Measurements from ENCODE around the gene FLT3LG. TPM values are rescaled to one million over a fixed set of nuclear protein-coding genes. Genes with fewer than 3 reads are reported as not detected.

The FLT3LG gene
- total and polyA plus RNA-seq, 2 donors: 3.4 to 18.8 TPM

DNA sequence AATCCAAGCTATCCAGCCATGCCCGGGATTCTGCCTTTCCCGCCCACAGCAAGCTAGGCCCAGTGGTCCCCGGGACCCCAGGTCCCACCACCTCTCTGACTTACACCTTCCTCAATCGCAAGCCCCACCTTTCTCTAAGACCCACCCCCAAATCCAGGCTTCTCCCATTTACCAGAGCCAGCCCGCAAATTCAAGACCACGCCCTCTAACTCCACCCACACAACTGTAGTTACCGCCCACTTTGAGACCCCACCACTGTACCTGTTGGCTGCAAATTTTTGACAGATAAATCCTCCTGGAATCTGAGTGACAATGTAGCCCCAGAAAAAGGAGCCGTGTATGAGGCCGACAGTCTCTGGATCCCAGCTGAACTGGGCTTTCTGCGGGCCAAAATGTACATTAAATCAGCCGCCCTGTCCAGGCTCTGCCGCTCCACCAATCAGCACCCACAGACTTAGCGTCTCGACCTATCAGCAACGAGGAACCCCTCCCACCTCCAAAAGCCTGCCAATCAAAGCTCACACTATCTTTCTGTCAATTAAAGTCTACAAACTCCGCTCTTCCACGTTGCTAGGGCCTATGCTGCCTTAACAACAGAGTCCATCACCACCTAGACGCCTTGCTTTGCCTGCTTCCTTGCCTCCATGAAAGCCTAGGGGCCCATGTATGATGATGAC is 39.0 kb upstream of the FLT3LG start:
- no peak for DNase-seq (ENCODE audit: extremely low spot score)
- WGBS: 89% methylated on average over 18 of the region's 18 CpGs

DNA sequence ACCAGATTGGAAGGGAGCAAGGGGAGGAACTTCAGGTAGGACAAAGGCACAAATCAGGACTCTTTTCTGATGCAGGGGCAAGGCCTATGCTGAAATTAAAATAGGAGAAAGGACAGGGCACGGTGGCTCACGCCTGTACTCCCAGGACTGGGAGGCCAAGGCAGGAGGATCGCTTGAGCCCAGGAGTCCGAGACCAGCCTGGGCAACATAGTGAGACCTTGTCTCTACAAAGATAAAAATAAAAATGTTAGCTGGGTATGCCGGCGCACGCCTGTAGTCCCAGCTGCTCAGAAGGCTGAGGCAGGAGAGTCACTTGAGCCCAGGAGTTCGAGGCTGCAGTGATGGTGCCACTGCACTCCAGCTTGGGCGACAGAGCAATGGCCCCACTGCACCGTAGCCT is 38.3 kb upstream of the FLT3LG start:
- H3K36me3 ChIP-seq (ENCODE audit: insufficient read depth): no peaks in the 10 kb centered on the region
- H3K27ac ChIP-seq (ENCODE audit: low read depth): no peak overlapping the region
- DNase-seq (ENCODE audit: extremely low spot score): no peak
- H3K4me3 ChIP-seq (ENCODE audit: low read depth, low read length): no peak overlapping the region
- 83% methylated on average over 10 of the region's 10 CpGs for WGBS
- no peaks in the 10 kb centered on the region for H3K4me1 ChIP-seq (ENCODE audit: insufficient read depth)

More for the DNA sequence above, 39.0 kb upstream of the FLT3LG start:
- Histone ChIP-seq H3K27ac (ENCODE audit: low read depth) (no peak overlapping the region), H3K4me1 (ENCODE audit: insufficient read depth) (no peaks in the 10 kb centered on the region), H3K36me3 (ENCODE audit: insufficient read depth) (no peaks in the 10 kb centered on the region), H3K4me3 (ENCODE audit: low read depth, low read length) (no peak overlapping the region)

DNA sequence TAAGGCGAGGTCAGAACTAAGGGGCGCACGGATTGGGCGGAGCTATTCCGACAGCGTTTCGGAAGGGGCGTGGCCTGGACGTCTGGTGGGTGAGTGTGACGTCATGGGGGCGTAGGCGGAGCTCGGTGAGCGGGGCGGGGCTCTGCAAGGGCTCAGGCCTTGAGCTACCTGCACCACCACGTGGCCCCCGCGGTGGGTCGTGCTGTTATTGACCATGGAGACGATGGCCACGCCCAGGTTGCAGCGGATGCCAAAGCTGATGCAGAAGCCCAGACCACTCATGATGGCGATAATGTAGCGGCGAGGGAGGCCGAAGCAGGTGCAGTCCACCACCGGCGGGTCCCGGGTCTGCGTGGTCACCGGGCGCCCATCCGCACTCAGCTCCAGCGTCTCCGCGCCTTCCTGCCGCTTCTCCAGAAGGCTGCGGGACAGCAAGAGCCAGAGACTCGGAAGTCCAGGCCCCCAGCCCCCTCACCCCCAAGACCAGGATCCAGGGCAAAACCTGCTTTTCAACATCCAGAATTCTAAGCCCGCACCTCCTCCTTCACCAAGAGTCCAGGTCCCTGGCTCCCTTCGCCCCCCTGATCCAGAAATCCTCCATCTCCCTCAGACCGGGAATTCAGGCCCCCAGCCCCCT is 37.5 kb upstream of the FLT3LG start:
- Histone ChIP-seq H3K27ac (ENCODE audit: low read depth) (no peak overlapping the region), H3K4me3 (ENCODE audit: low read depth, low read length) (no peak overlapping the region), H3K36me3 (ENCODE audit: insufficient read depth) (no peaks in the 10 kb centered on the region), H3K4me1 (ENCODE audit: insufficient read depth) (no peaks in the 10 kb centered on the region)
- 15% methylated on average over 42 of the region's 42 CpGs for WGBS
- no peak for DNase-seq (ENCODE audit: extremely low spot score)

DNA sequence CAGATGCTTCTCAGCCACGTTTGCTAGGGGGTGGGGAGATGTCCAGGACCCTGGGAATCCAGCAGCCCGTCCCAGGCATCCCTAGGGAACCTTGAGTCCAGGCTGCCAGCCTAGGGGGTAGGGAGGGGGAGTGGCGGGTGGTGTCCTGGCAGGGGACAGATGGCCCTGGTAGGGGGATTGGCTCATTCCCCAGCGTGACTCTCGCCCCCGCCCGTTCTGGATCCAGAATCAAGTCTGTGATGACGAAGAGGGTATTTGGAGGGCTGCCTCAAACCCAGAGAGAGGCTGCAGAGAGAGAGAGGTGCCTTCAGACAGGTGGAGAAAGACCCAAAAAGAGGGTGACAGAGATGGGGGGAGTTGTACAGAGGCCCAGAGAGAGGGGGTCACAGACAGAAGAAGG is 36.8 kb upstream of the FLT3LG start:
- no peak for DNase-seq (ENCODE audit: extremely low spot score)
- Histone ChIP-seq H3K27ac (ENCODE audit: low read depth) (no peak overlapping the region), H3K4me1 (ENCODE audit: insufficient read depth) (no peaks in the 10 kb centered on the region), H3K36me3 (ENCODE audit: insufficient read depth) (no peaks in the 10 kb centered on the region), H3K4me3 (ENCODE audit: low read depth, low read length) (no peak overlapping the region)
- 16% methylated on average over 8 of the region's 8 CpGs for WGBS

DNA sequence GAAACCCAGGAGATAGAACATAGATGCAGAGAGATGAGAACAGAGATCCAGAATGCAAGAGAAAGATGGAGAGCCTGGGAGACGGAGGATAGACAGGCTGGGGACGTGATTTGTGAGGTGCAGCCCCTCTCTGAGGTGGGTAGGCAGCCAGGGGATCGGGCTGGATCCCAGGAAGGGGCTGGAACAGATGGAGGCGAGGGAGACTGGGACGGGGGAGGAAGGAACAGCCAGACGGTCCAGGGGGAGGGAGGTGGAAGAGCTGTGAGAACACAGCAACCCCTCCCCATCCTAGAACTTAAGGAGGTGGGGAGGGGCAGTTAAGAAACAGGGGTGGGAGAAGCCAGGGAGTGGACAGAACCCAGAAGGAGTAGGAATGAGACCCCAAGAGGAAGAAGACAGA is 35.8 kb upstream of the FLT3LG start:
- H3K4me3 ChIP-seq (ENCODE audit: low read depth, low read length): no peak overlapping the region
- 12% methylated on average over 6 of the region's 6 CpGs for WGBS
- no peak overlapping the region for H3K27ac ChIP-seq (ENCODE audit: low read depth)
- no peak for DNase-seq (ENCODE audit: extremely low spot score)
- H3K36me3 ChIP-seq (ENCODE audit: insufficient read depth): no peaks in the 10 kb centered on the region
- no peaks in the 10 kb centered on the region for H3K4me1 ChIP-seq (ENCODE audit: insufficient read depth)

DNA sequence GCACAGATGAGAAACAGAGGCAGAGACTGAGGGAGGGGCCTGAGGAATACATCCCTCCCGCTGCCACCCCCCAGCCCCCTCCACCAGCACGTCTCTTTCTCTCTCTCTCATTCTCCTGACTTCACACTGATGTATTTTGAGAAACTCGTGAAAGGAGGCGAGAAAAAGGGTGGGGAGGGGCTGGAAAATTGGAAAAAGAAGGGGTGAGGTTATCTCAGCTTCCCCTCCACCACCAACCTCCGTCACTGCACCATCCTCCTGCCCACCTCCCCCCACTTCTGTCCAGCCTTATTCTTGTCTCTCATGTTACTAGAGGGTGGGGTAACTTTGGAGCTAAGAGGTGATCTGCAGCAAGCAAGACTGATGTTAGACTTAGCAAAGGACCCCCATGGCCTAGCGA is 34.2 kb upstream of the FLT3LG start:
- no peak overlapping the region for H3K4me3 ChIP-seq (ENCODE audit: low read depth, low read length)
- no peak overlapping the region for H3K27ac ChIP-seq (ENCODE audit: low read depth)
- DNase-seq (ENCODE audit: extremely low spot score): no peak
- 44% methylated on average over 6 of the region's 6 CpGs for WGBS
- no peaks in the 10 kb centered on the region for H3K36me3 ChIP-seq (ENCODE audit: insufficient read depth)
- no peaks in the 10 kb centered on the region for H3K4me1 ChIP-seq (ENCODE audit: insufficient read depth)

DNA sequence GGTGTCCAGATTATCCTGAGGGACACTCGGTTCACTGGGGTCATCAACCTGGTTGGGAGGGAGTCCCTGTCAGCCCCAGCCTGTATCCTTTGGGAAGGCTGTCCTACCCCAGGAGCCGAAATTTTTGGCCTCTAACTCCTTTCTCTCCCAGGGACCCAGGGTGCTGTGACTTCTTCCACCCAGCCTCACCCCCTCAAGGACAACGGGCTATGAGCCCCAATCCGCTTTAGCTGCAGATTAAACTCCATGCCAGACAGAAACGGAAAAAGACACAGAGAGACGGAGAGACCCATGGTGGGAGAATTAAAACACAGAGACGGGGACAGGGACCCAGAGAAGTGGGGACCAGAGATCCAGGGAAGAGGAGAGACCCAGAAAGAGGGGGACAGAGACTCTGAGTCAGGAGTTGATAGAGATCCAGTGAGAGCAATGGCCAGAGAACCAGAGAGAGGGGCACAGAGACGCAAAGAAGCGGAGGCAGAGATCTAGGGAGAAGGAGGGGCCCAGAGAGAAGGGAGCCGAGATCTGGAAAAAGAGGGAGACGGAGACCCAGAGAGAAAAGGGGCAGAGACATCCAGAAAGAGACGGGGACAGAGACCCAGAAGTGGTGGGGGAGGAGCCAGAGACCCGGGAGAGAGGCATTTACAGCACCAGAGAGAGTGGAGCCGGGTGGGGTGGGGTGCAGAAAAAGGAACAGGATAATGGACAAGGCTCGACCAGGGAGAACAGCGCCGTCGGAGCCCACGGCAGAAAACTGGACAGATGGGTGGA is 33.4 kb upstream of the FLT3LG start:
- H3K36me3 ChIP-seq (ENCODE audit: insufficient read depth): no peaks in the 10 kb centered on the region
- 28% methylated on average over 19 of the region's 19 CpGs for whole genome bisulfite sequencing
- H3K4me1 ChIP-seq (ENCODE audit: insufficient read depth): no peaks in the 10 kb centered on the region
- no peak overlapping the region for H3K27ac ChIP-seq (ENCODE audit: low read depth)
- H3K4me3 ChIP-seq (ENCODE audit: low read depth, low read length): no peak overlapping the region
- DNase-seq (ENCODE audit: extremely low spot score): no peak

DNA sequence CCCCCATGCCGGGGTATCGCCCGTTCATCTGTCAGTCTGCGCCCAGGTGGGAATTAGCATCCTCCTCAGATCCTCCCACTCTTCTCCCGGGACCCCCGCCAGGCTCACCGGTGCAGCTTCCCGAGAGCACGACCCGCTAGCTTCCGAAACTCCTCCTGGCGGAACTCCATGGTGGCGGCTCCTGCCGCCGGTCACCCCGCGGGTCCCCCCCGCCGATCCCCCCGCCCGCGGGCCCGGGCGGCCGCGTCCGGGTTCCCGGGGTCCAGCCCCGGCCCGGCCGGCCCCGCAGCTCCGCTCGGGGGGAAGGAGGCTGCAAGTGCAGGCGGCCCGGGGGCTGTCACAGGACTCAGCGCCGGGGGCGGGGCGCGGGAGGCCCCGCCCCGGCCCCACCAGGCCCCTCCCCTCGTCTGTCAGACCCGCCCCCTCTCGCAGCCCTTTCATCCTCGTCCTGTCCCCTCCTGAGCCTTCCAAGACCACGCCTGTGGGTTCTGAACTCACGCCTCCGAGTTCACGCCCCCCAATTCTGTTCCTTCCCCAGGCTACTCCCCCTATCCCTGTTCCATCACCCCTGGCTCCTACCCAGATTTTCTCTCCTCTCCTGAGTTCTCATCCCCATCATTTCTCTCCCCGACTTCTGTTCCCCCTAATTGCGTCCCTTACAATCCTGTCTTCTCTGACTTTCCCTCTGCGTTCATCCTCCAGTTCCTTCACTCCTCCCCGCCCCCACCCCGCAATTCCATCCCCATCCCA is 32.6 kb upstream of the FLT3LG start, which contains the start of gene SLC17A7:
SLC17A7 (minus strand) TSS at position 318 of the 750 bp plus-strand sequence; CDS start at position 170, 148 bp downstream.
- no peak for DNase-seq (ENCODE audit: extremely low spot score)
- no peak within 1 kb of the TSS for H3K27ac ChIP-seq (ENCODE audit: low read depth)
- 2% methylated on average over 56 of the region's 56 CpGs for WGBS
- H3K4me1 ChIP-seq (ENCODE audit: insufficient read depth): no peaks in the 10 kb centered on the region
- no peaks in the 10 kb centered on the region for H3K36me3 ChIP-seq (ENCODE audit: insufficient read depth)
- peak within 1 kb of the TSS; percentile 3 for H3K4me3 ChIP-seq (ENCODE audit: low read depth, low read length)

DNA sequence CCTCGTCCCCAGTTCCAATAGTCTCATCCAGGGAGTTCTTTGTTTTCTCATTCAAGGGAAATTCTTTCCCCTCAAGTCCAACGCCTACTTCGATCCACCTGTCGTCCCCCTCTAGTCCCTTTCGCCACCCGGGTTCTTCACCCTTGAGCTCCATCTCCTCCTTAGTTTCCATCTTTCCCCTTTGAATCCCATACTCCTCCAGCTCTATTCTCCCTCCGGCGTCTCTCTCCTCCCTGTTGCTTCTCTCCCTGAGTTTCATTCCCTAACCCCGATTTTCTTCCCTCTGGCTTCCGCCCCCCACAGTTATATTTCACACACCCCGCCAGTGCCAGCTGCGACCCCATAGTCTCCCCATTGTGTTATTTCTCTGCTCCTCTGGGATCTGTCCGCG is 32.1 kb upstream of the FLT3LG start:
- Histone ChIP-seq H3K36me3 (ENCODE audit: insufficient read depth) (no peaks in the 10 kb centered on the region), H3K4me3 (ENCODE audit: low read depth, low read length) (no peak overlapping the region), H3K27ac (ENCODE audit: low read depth) (no peak overlapping the region), H3K4me1 (ENCODE audit: insufficient read depth) (no peaks in the 10 kb centered on the region)
- WGBS: 22% methylated on average over 14 of the region's 14 CpGs
- DNase-seq (ENCODE audit: extremely low spot score): no peak

DNA sequence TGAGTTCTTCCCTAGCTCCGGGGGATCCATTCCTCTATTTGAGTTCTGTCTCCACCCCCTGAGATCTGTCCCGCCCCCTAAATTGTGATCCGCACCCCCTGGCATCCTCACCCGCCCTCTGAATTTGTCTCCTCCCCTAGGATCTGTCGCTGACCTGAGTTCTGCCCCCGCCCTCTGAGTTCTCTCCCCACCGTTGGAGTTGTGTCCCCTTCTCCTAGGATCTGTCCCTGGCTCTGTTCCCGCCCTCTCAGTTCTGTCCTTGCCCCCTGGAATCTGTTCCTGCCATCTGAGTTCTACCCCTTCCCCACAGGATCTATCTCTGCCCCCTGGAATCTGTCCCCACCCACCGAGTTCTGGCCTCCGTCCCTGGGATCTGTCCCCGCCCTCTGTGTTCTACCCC is 31.7 kb upstream of the FLT3LG start:
- no peak overlapping the region for H3K27ac ChIP-seq (ENCODE audit: low read depth)
- no peak for DNase-seq (ENCODE audit: extremely low spot score)
- H3K36me3 ChIP-seq (ENCODE audit: insufficient read depth): no peaks in the 10 kb centered on the region
- H3K4me1 ChIP-seq (ENCODE audit: insufficient read depth): no peaks in the 10 kb centered on the region
- peak overlapping the region; percentile 36 for H3K4me3 ChIP-seq (ENCODE audit: low read depth, low read length)
- 9% methylated on average over 11 of the region's 11 CpGs for WGBS

DNA sequence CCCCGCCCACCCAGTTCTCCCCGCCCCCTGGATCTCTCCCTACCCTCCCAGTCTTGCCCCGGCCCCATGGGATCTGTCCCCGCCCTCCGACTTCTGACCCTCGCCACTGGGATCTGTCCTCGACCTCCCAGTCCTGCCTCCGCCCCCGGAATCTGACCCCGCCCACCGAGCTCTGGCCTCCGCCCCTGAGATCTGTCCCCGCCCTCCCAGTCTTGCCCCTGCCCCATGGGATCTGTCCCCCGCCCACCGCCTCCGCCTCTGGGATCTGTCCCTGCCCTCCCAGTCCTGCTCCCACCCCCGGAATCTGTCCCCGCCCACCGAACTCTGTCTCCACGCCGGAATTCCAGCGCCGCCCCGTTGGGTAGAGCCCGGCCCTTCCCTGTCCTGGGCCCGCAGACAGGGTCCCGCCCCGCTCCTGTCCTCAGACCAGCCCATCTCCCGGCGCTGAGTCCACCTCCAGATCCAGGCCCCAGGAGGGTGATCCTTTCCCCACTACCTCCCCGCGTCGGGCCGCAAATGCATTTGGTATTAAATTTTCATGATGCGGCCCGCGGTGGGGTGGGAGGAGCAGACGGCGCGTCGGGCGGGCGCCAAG is 31.1 kb upstream of the FLT3LG start:
- H3K4me1 ChIP-seq (ENCODE audit: insufficient read depth): no peaks in the 10 kb centered on the region
- peak; percentile 57 for DNase-seq (ENCODE audit: extremely low spot score)
- no peak overlapping the region for H3K27ac ChIP-seq (ENCODE audit: low read depth)
- WGBS: under 1% methylated on average over 43 of the region's 43 CpGs
- peak overlapping the region; percentile 36 for H3K4me3 ChIP-seq (ENCODE audit: low read depth, low read length)
- H3K36me3 ChIP-seq (ENCODE audit: insufficient read depth): no peaks in the 10 kb centered on the region

DNA sequence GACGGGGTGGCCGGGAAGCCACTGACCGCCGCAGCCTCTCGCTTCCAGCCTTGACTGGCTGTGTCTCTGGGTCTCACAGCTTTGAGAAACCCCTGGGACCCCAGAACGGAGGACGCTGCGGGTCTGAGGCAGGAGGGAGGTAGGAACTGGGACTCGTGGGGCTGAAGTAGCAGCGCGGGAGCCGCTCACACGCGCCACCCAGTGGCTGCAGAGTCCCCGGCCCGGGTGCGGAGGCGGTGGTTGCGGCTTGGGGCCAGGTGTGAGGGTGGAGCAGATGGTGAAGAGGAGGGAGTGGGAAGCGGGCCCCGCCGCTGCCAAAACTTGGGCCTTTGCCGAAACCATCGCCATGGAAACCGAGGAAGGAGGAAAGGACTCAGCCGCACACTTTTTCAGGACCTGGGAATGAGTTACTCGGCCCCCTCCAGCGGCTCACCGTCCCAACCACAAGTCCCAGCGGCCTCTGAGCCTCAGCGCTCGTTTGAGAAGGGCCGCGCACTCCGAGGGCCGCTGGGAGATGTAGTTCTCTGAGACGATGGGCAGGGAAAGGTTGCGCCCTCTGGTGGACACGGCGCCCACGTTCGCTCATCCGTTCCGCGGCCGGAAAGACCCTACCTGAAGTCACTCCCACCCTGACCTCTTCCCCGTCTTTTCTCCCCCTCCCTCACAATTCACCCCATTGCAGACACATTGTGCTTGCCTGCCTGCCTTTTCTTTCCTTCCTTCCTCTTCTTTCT is 30.5 kb upstream of the FLT3LG start:
- under 1% methylated on average over 47 of the region's 47 CpGs for WGBS
- DNase-seq (ENCODE audit: extremely low spot score): peak; percentile 90
- Histone ChIP-seq H3K4me3 (ENCODE audit: low read depth, low read length) (peak overlapping the region; percentile 36), H3K27ac (ENCODE audit: low read depth) (no peak overlapping the region), H3K4me1 (ENCODE audit: insufficient read depth) (no peaks in the 10 kb centered on the region), H3K36me3 (ENCODE audit: insufficient read depth) (no peaks in the 10 kb centered on the region)

All from urinary bladder (tissue), 4 donors.